WTC11 (cell line): ENCODE data around the gene IPO11. TPM values are rescaled to one million over a fixed set of nuclear protein-coding genes. Genes with fewer than 3 reads are reported as not detected.

Experiments used
- ATAC-seq: fragments of 200-7000 bp; cut with Tn5 transposase; 2 replicates; pipeline ENCODE4 v1.10.0; 2021; ENCODE audit warnings: mild to moderate bottlenecking, moderate library complexity
- CTCF ChIA-PET: fragments of 300-600 bp; sonication (Branson Sonifier 250); formaldehyde crosslinking; loops from one replicate; lab custom pipeline; 2021; ENCODE audit warnings: antibody characterized with exemption; lab: Charles Lee
- POLR2A ChIA-PET: fragments of 350-600 bp; sonication (Branson Sonifier 250); formaldehyde crosslinking; loops from one replicate; lab custom pipeline; 2021; ENCODE audit warnings: antibody characterized with exemption; lab: Charles Lee
- DNase-seq: peaks from one replicate; pipeline ENCODE4 v3.0.0; 2021; ENCODE audit warnings: low spot score
- H3K27ac Mint-ChIP-seq: 2 replicates; pipeline ENCODE4 v1.8.0; 2021; ENCODE audit warnings: mixed read lengths
- H3K27me3 Mint-ChIP-seq: 2 replicates; pipeline ENCODE4 v1.8.0; 2021; ENCODE audit warnings: low read depth, mild to moderate bottlenecking, moderate library complexity, mixed read lengths
- H3K36me3 Mint-ChIP-seq: 2 replicates; pipeline ENCODE4 v1.8.0; 2021; ENCODE audit warnings: mixed read lengths
- H3K4me1 Mint-ChIP-seq: 2 replicates; pipeline ENCODE4 v1.8.0; 2022; ENCODE audit warnings: mixed read lengths
- H3K4me3 Mint-ChIP-seq: 2 replicates; pipeline ENCODE4 v1.8.0; 2021; ENCODE audit warnings: mild to moderate bottlenecking, moderate library complexity, mixed read lengths
- H3K9me3 Mint-ChIP-seq: 2 replicates; pipeline ENCODE4 v1.8.0; 2021; ENCODE audit warnings: mixed read lengths
- AR ChIP-seq: fragments of 250-450 bp; sonication (Bioruptor Pico); IDR thresholded peaks from 2 replicates; pipeline ENCODE4 v1.9.0; 2021; ENCODE audit warnings: mild to moderate bottlenecking
- ATF3 ChIP-seq: sonication (generic); formaldehyde crosslinking; conservative IDR thresholded peaks from 2 replicates; pipeline ENCODE4 v1.8.1; 2022; ENCODE audit warnings: mild to moderate bottlenecking, missing genetic modification reagents
- ERG ChIP-seq: fragments of 250-450 bp; sonication (Bioruptor Pico); IDR thresholded peaks from 2 replicates; pipeline ENCODE4 v1.8.0; 2021; ENCODE audit warnings: mild to moderate bottlenecking
- FOXP1 ChIP-seq: sonication (generic); formaldehyde crosslinking; IDR thresholded peaks from 2 replicates; pipeline ENCODE4 v1.8.0; 2022; ENCODE audit warnings: missing genetic modification reagents, mild to moderate bottlenecking, moderate library complexity, borderline replicate concordance
- GABPB1 ChIP-seq: sonication (generic); formaldehyde crosslinking; IDR thresholded peaks from 2 replicates; pipeline ENCODE4 v1.8.1; 2023; ENCODE audit warnings: mild to moderate bottlenecking, missing genetic modification reagents
- GRHL2 ChIP-seq: fragments of 250-450 bp; sonication (Bioruptor Pico); IDR thresholded peaks from 2 replicates; pipeline ENCODE4 v1.8.0; 2022; ENCODE audit warnings: mild to moderate bottlenecking, moderate library complexity; ENCODE audit not compliant: insufficient replicate concordance, severe bottlenecking
- JAZF1 ChIP-seq: fragments of 250-450 bp; sonication (Bioruptor Pico); IDR thresholded peaks from 2 replicates; pipeline ENCODE4 v1.9.0; 2021; ENCODE audit warnings: moderate library complexity, mild to moderate bottlenecking, inconsistent platforms
- KAT7 ChIP-seq: sonication (generic); formaldehyde crosslinking; IDR thresholded peaks from 2 replicates; pipeline ENCODE4 v1.8.1; 2023; ENCODE audit warnings: missing genetic modification reagents, mild to moderate bottlenecking, borderline replicate concordance
- MXD4 ChIP-seq: fragments of 250-450 bp; sonication (Bioruptor Pico); IDR thresholded peaks from 2 replicates; pipeline ENCODE4 v1.8.0; 2021; ENCODE audit warnings: mild to moderate bottlenecking, moderate library complexity, borderline replicate concordance
- NFE2L1 ChIP-seq: sonication (generic); formaldehyde crosslinking; IDR thresholded peaks from 2 replicates; pipeline ENCODE4 v1.8.1; 2023; ENCODE audit warnings: missing genetic modification reagents
- NFYB ChIP-seq: sonication (generic); formaldehyde crosslinking; conservative IDR thresholded peaks from 2 replicates; pipeline ENCODE4 v1.8.0; 2022; ENCODE audit warnings: low read depth, missing genetic modification reagents
- NR1H2 ChIP-seq: sonication (generic); formaldehyde crosslinking; IDR thresholded peaks from 2 replicates; pipeline ENCODE4 v1.9.0; 2021; ENCODE audit warnings: mild to moderate bottlenecking, moderate library complexity, missing genetic modification reagents
- RELA ChIP-seq: sonication (generic); formaldehyde crosslinking; IDR thresholded peaks from 2 replicates; pipeline ENCODE4 v1.8.1; 2022; ENCODE audit warnings: missing genetic modification reagents, mild to moderate bottlenecking, borderline replicate concordance
- SMAD3 ChIP-seq: sonication (generic); formaldehyde crosslinking; IDR thresholded peaks from 2 replicates; pipeline ENCODE4 v1.8.0; 2022; ENCODE audit warnings: missing genetic modification reagents, mild to moderate bottlenecking, borderline replicate concordance
- SMAD4 ChIP-seq: sonication (generic); formaldehyde crosslinking; IDR thresholded peaks from 2 replicates; pipeline ENCODE4 v1.8.0; 2022; ENCODE audit warnings: mild to moderate bottlenecking, missing genetic modification reagents
- SP1 ChIP-seq: sonication (generic); formaldehyde crosslinking; conservative IDR thresholded peaks from 2 replicates; pipeline ENCODE4 v1.8.1; 2022; ENCODE audit warnings: missing genetic modification reagents
- ZNF138 ChIP-seq: sonication (generic); formaldehyde crosslinking; conservative IDR thresholded peaks from 2 replicates; pipeline ENCODE4 v1.8.1; 2022; ENCODE audit warnings: mild to moderate bottlenecking, moderate library complexity, missing genetic modification reagents
- ZNF219 ChIP-seq: sonication (generic); formaldehyde crosslinking; IDR thresholded peaks from 2 replicates; pipeline ENCODE4 v1.8.0; 2023; ENCODE audit warnings: missing genetic modification reagents, mild to moderate bottlenecking, borderline replicate concordance
- ZNF671 ChIP-seq: fragments of 250-450 bp; sonication (Bioruptor Pico); IDR thresholded peaks from 2 replicates; pipeline ENCODE4 v1.8.0; 2021; ENCODE audit warnings: mild to moderate bottlenecking
- total RNA-seq: library from RNA; stranded (reverse); gene quantifications from 3 replicates; pipeline ENCODE4 v1.2.3, GENCODE V29; 2021
- TF ChIP-seq, protein P1 (sequence below): fragments of 250-450 bp; sonication (Bioruptor Pico); IDR thresholded peaks from 2 replicates; pipeline ENCODE4 v2.1.2; 2022; ENCODE audit warnings: mild to moderate bottlenecking, moderate library complexity
- TF ChIP-seq, protein P2 (sequence below): sonication (generic); formaldehyde crosslinking; IDR thresholded peaks from 2 replicates; pipeline ENCODE4 v1.8.1; 2023; ENCODE audit warnings: mild to moderate bottlenecking, missing genetic modification reagents
- TF ChIP-seq, protein P3 (sequence below): fragments of 250-450 bp; sonication (Bioruptor Pico); IDR thresholded peaks from 2 replicates; pipeline ENCODE4 v1.9.0; 2021; ENCODE audit warnings: moderate library complexity, mild to moderate bottlenecking, inconsistent platforms, borderline replicate concordance
- TF ChIP-seq, protein P4 (sequence below): sonication (generic); formaldehyde crosslinking; IDR thresholded peaks from 2 replicates; pipeline ENCODE4 v1.8.1; 2022; ENCODE audit warnings: low read depth, mild to moderate bottlenecking, moderate library complexity, missing genetic modification reagents, borderline replicate concordance
- TF ChIP-seq, protein P5 (sequence below): sonication (generic); formaldehyde crosslinking; IDR thresholded peaks from 2 replicates; pipeline ENCODE4 v1.8.1; 2022; ENCODE audit warnings: mild to moderate bottlenecking, moderate library complexity, missing genetic modification reagents

IPO11 gene
- total RNA-seq, 1 experiment from 2014 or later, result 61.9 TPM

- Mint-ChIP-seq H3K27ac (no peak overlapping the region), H3K4me1 (peaks cover 19% of the 10 kb centered on the region), H3K27me3 (no peaks in the 10 kb centered on the region), H3K9me3 (no peaks in the 10 kb centered on the region), H3K4me3 (no peak overlapping the region), H3K36me3 (peaks cover 14% of the 10 kb centered on the region)
- CTCF ChIA-PET, result interaction anchor here (1.0 to 1.7 kb wide), 3 partner anchors 12 to 191 kb away, joined by 3 to 4 read pairs (median 4); no protein-coding TSS in a partner anchor
- ATAC-seq (peak; percentile 33; the same call in 1 of the 2 replicates), DNase-seq (no peak)
- TF ChIP-seq MXD4 (CRISPR knock-in tag) (no peak), KAT7 (CRISPR knock-in tag) (no peak), SMAD4 (no peak), NR1H2 (CRISPR knock-in tag) (no peak), ATF3 (CRISPR knock-in tag) (no peak), AR (CRISPR knock-in tag) (no peak), NFE2L1 (no peak), FOXP1 (CRISPR knock-in tag) (no peak), SP1 (CRISPR knock-in tag) (no peak), ZNF138 (CRISPR knock-in tag) (no peak), GRHL2 (CRISPR knock-in tag) (no peak), SMAD3 (CRISPR knock-in tag) (no peak)
- TF ChIP-seq, protein P1, sequence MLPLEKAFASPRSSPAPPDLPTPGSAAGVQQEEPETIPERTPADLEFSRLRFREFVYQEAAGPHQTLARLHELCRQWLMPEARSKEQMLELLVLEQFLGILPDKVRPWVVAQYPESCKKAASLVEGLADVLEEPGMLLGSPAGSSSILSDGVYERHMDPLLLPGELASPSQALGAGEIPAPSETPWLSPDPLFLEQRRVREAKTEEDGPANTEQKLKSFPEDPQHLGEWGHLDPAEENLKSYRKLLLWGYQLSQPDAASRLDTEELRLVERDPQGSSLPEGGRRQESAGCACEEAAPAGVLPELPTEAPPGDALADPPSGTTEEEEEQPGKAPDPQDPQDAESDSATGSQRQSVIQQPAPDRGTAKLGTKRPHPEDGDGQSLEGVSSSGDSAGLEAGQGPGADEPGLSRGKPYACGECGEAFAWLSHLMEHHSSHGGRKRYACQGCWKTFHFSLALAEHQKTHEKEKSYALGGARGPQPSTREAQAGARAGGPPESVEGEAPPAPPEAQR (CRISPR knock-in tag), result no peak
- POLR2A ChIA-PET, result no interaction called here
Observed at GRCh38 chr5:62589504-62589903, 176.9 kb downstream of the IPO11 start.

DNA sequence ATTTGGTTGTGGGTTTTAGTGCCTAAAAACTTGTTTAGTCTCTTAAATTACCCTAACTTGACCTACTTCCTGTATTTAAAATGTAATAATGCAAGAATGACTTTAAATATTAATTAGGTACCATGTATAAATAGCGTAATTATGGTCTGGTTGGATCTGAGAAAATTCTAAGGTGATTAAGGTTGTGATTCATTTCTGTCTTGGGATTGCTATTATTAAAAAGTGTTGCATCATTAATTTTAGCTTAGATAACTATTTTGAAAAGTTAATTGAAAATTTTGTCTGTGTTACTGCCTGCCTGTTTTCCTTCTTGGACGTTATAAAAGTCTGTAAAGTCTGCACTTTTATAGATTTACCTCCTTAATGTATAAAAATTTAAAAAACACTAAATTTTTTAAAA, 177.8 kb downstream of the IPO11 start:
- no peak for ATAC-seq
- DNase-seq, result no peak
- Mint-ChIP-seq H3K27me3 (no peaks in the 10 kb centered on the region), H3K36me3 (peaks cover 14% of the 10 kb centered on the region), H3K27ac (no peak overlapping the region), H3K4me1 (peaks cover 27% of the 10 kb centered on the region), H3K4me3 (no peak overlapping the region), H3K9me3 (no peaks in the 10 kb centered on the region)
- CTCF ChIA-PET, result interaction anchor here (1.0 to 1.7 kb wide), 3 partner anchors 13 to 191 kb away, joined by 3 to 4 read pairs (median 4); no protein-coding TSS in a partner anchor
- POLR2A ChIA-PET, result no interaction called here
- TF ChIP-seq ZNF671 (CRISPR knock-in tag) (no peak), SMAD3 (CRISPR knock-in tag) (no peak), ZNF219 (CRISPR knock-in tag) (no peak), GABPB1 (no peak), NFYB (CRISPR knock-in tag) (no peak), JAZF1 (CRISPR knock-in tag) (no peak), ERG (CRISPR knock-in tag) (no peak), RELA (CRISPR knock-in tag) (no peak), NR1H2 (CRISPR knock-in tag) (no peak)
- TF ChIP-seq, protein P2, sequence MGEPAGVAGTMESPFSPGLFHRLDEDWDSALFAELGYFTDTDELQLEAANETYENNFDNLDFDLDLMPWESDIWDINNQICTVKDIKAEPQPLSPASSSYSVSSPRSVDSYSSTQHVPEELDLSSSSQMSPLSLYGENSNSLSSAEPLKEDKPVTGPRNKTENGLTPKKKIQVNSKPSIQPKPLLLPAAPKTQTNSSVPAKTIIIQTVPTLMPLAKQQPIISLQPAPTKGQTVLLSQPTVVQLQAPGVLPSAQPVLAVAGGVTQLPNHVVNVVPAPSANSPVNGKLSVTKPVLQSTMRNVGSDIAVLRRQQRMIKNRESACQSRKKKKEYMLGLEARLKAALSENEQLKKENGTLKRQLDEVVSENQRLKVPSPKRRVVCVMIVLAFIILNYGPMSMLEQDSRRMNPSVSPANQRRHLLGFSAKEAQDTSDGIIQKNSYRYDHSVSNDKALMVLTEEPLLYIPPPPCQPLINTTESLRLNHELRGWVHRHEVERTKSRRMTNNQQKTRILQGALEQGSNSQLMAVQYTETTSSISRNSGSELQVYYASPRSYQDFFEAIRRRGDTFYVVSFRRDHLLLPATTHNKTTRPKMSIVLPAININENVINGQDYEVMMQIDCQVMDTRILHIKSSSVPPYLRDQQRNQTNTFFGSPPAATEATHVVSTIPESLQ (CRISPR knock-in tag), result no peak
- TF ChIP-seq, protein P3, sequence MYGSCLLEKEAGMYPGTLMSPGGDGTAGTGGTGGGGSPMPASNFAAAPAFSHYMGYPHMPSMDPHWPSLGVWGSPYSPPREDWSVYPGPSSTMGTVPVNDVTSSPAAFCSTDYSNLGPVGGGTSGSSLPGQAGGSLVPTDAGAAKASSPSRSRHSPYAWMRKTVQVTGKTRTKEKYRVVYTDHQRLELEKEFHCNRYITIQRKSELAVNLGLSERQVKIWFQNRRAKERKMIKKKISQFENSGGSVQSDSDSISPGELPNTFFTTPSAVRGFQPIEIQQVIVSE (CRISPR knock-in tag), result no peak
- TF ChIP-seq, protein P4, sequence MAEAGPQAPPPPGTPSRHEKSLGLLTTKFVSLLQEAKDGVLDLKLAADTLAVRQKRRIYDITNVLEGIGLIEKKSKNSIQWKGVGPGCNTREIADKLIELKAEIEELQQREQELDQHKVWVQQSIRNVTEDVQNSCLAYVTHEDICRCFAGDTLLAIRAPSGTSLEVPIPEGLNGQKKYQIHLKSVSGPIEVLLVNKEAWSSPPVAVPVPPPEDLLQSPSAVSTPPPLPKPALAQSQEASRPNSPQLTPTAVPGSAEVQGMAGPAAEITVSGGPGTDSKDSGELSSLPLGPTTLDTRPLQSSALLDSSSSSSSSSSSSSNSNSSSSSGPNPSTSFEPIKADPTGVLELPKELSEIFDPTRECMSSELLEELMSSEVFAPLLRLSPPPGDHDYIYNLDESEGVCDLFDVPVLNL (CRISPR knock-in tag), result no peak
- TF ChIP-seq, protein P5, sequence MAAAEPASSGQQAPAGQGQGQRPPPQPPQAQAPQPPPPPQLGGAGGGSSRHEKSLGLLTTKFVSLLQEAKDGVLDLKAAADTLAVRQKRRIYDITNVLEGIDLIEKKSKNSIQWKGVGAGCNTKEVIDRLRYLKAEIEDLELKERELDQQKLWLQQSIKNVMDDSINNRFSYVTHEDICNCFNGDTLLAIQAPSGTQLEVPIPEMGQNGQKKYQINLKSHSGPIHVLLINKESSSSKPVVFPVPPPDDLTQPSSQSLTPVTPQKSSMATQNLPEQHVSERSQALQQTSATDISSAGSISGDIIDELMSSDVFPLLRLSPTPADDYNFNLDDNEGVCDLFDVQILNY, result no peak
